GM12865 (cell line): ENCODE results near the gene TRAPPC2.

Experiments used
- DNase-seq: peaks from one replicate; pipeline ENCODE4 v3.0.0; 2010; ENCODE audit warnings: low read depth
- H3K4me3 ChIP-seq: 2 replicates; pipeline ENCODE4 v1.5.1; 2011; ENCODE audit warnings: mild to moderate bottlenecking, low read depth, low read length, control low read depth
- CTCF ChIP-seq: IDR thresholded peaks from 2 replicates; pipeline ENCODE4 v1.5.1; 2011; ENCODE audit warnings: low read length, control low read depth, low read depth, inconsistent platforms; ENCODE audit not compliant: insufficient read depth; ENCODE audit errors: missing control alignments

The TRAPPC2 gene

GRCh38 chrX:13770013-13770535, 35.7 kb upstream of the TRAPPC2 start:
- no peak for DNase-seq
- no peak for TF ChIP-seq CTCF
- no peak overlapping the region for H3K4me3 ChIP-seq

DNA sequence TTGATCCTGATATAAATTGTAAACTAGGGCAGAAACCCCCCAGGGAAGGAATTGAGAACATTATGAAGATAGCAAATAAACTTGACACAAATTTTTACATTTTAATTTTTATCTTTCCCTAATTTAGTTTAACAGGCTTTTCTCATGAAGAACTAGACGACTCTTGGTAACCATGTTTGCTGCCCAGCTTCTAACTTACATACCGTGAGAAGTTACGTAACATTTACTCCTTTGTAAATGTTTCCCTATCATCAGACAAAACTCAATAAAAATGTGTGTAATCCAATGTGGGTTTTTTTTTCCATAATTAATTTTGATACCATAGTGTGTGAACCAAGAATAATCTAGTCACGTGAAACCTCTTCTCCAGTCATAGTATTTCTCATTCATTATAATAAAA, 34.5 kb upstream of the TRAPPC2 start:
- no peak for DNase-seq
- TF ChIP-seq CTCF, result no peak
- H3K4me3 ChIP-seq, result no peak overlapping the region

DNA sequence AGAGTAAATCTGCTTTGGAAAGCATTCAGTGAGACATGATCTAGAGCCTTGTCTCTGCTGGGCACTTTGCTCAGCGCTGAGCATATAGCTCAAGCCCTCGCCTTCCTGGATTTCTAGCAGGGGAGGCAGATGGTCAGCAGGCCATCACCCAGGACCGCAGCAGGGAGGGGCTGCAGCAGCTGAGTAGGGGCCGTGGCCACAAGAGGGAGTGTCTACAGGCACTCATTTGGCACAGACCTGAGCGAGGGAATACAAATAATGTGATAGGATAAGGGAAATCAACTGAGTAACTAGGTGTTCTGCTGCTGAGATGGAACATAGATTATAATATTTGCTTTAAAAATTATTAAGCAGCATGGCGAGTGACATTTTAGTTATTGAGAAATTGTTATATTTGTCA, 30.3 kb upstream of the TRAPPC2 start:
- no peak for TF ChIP-seq CTCF
- DNase-seq, result no peak
- H3K4me3 ChIP-seq, result no peak overlapping the region

DNA sequence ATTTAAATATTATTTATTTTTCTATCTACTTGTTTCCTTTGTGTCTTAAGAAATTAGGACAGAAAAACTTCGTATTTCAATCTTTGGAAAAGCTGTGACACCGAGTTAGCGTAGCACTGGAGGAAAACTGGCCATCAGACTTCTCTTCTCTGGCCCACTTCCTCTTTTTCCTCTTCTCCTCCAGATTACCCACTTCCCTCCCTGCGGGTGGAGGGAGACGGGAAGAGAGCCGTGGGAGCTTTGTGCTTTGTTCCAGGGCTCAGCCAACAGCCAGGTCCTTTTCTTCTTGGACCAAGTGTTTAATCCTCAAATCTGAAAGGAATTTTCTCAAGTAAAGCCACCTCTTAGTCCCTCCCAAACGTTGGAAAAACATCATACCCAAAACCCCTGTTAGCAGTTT, 29.9 kb upstream of the TRAPPC2 start:
- TF ChIP-seq CTCF, result no peak
- H3K4me3 ChIP-seq, result no peak overlapping the region
- DNase-seq, result no peak

GRCh38 chrX:13763489-13763888, 29.1 kb upstream of the TRAPPC2 start:
- no peak for TF ChIP-seq CTCF
- no peak for DNase-seq
- no peak overlapping the region for H3K4me3 ChIP-seq

DNA sequence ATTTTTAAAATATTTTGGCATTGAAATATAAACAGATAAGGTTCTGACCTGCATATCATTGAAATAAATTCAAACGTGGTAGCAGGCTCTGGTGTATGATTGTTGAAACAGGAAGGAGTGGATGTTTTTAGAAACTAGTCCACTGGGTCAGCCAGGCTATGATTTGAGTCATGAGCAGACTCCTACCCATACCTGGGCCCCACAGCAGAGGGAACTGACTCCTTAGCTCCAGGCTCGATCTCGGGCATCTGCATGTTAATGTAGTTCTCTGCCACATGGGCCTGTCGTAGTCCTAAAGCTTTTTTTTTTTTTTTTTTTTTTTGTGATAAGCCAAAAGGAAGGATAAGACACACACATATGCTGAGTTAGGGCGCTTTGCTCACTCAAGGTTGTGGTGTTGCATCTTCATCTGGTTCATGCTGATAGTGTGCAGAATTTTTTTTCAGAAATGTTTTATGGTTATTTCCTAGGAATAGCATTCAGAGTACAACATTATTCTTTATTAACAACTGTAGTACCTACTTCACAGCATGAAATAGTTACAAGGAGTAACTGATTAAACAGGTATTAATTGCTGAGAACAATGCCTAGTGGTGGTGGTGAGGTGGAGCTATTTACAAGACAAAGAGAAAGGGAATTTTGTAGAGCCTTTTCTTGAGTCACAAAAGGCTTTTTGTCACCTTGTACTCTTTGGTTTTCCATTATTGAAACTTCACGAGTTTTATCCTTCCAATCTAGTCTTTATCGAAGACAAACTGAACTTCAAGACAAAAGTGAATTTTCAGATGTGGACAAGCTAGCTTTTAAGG, 27.4 kb upstream of the TRAPPC2 start:
- no peak overlapping the region for H3K4me3 ChIP-seq
- DNase-seq, result peak; percentile 78

More for the DNA sequence above, 27.4 kb upstream of the TRAPPC2 start:
- no peak for TF ChIP-seq CTCF
